A549 (cell line): Measurements from ENCODE around the gene FOXJ3.

Source experiments
- ESRRA ChIP-seq: fragments of 150-350 bp; IDR thresholded peaks from 2 replicates; pipeline ENCODE4 v1.6.1; 2014; ENCODE audit warnings: mild to moderate bottlenecking, low read length, borderline replicate concordance
- MAFK ChIP-seq: fragments of 450-650 bp; IDR thresholded peaks from 2 replicates; pipeline ENCODE4 v1.6.1; 2014; ENCODE audit not compliant: partially characterized antibody
- MYC ChIP-seq: IDR thresholded peaks from 2 replicates; pipeline ENCODE4 v1.6.1; 2012; ENCODE audit warnings: mild to moderate bottlenecking, inconsistent platforms, low read length, improper control_type of control experiment, borderline replicate concordance
- NFE2L2 ChIP-seq: fragments of 150-350 bp; conservative IDR thresholded peaks from 2 replicates; pipeline ENCODE4 v1.6.1; 2014; ENCODE audit warnings: low read length
- RAD21 ChIP-seq, 2 experiments: fragments of >200 bp in 1 of 2; sonication (Bioruptor Twin) in 1 of 2; formaldehyde crosslinking in 1 of 2; IDR thresholded peaks in 1 of 2; conservative IDR thresholded peaks in 1 of 2; 2 replicates in 1 of 2; 3 replicates in 1 of 2; pipeline ENCODE4 v1.6.1; 2012 to 2018; ENCODE audit warnings: inconsistent platforms in 1 of 2
- TF ChIP-seq, protein P1 (sequence below): fragments of >200 bp; sonication (Bioruptor Twin); formaldehyde crosslinking; IDR thresholded peaks from 3 replicates; pipeline ENCODE4 v1.5.1; 2016
- TF ChIP-seq, protein P2 (sequence below): fragments of 200-600 bp; sonication (generic); IDR thresholded peaks from 2 replicates; pipeline ENCODE4 v1.6.1; 2016; ENCODE audit warnings: antibody characterized with exemption, mild to moderate bottlenecking, moderate library complexity

DNA sequence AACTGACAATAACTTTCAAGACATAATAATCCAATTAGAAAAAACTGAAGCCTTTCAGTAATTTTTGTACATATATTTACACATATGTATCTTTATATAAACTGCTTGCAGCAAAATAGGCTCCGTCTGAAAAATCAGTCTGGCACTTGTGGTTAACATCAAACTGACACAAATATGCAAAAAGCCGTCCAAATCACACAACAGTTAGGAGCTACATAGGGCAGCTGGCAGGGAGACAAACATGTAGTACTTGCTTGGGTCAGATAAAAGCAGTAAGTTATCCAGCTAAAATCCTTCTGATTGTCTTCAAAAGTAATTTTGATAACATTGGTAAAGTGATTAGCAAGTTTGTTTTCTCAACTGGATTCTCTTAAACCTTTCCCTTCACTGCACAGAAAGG lies 155.8 kb downstream of the FOXJ3 start:
- no peak for TF ChIP-seq NFE2L2
- TF ChIP-seq MAFK, result no peak
- TF ChIP-seq, protein P1, sequence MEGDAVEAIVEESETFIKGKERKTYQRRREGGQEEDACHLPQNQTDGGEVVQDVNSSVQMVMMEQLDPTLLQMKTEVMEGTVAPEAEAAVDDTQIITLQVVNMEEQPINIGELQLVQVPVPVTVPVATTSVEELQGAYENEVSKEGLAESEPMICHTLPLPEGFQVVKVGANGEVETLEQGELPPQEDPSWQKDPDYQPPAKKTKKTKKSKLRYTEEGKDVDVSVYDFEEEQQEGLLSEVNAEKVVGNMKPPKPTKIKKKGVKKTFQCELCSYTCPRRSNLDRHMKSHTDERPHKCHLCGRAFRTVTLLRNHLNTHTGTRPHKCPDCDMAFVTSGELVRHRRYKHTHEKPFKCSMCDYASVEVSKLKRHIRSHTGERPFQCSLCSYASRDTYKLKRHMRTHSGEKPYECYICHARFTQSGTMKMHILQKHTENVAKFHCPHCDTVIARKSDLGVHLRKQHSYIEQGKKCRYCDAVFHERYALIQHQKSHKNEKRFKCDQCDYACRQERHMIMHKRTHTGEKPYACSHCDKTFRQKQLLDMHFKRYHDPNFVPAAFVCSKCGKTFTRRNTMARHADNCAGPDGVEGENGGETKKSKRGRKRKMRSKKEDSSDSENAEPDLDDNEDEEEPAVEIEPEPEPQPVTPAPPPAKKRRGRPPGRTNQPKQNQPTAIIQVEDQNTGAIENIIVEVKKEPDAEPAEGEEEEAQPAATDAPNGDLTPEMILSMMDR, result no peak
- no peak for TF ChIP-seq ESRRA
- TF ChIP-seq MYC, result no peak
- TF ChIP-seq RAD21 (conservative IDR thresholded peaks at IDR 0.05 in 1 of 2, IDR thresholded peaks at IDR 0.05 in 1 of 2), result no peak
- TF ChIP-seq, protein P2, sequence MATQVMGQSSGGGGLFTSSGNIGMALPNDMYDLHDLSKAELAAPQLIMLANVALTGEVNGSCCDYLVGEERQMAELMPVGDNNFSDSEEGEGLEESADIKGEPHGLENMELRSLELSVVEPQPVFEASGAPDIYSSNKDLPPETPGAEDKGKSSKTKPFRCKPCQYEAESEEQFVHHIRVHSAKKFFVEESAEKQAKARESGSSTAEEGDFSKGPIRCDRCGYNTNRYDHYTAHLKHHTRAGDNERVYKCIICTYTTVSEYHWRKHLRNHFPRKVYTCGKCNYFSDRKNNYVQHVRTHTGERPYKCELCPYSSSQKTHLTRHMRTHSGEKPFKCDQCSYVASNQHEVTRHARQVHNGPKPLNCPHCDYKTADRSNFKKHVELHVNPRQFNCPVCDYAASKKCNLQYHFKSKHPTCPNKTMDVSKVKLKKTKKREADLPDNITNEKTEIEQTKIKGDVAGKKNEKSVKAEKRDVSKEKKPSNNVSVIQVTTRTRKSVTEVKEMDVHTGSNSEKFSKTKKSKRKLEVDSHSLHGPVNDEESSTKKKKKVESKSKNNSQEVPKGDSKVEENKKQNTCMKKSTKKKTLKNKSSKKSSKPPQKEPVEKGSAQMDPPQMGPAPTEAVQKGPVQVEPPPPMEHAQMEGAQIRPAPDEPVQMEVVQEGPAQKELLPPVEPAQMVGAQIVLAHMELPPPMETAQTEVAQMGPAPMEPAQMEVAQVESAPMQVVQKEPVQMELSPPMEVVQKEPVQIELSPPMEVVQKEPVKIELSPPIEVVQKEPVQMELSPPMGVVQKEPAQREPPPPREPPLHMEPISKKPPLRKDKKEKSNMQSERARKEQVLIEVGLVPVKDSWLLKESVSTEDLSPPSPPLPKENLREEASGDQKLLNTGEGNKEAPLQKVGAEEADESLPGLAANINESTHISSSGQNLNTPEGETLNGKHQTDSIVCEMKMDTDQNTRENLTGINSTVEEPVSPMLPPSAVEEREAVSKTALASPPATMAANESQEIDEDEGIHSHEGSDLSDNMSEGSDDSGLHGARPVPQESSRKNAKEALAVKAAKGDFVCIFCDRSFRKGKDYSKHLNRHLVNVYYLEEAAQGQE, result no peak
